ENCODE data around the gene LRRC66. TPM values are rescaled to one million over a fixed set of nuclear protein-coding genes. Genes with fewer than 3 reads are reported as not detected.

LRRC66 gene
- total and polyA plus RNA-seq, 2 donors: 0.09 to 0.41 TPM

GRCh38 chr4:52017814-52018213 lies 2.3 kb downstream of the LRRC66 start:
- H3K27me3 ChIP-seq (ENCODE audit: control insufficient read depth in 2 of 2, insufficient read depth in 1 of 2, low read length in 1 of 2): no peaks in the 10 kb centered on the region
- 49% methylated on average over 1 of the region's 1 CpG for WGBS
- no peak for DNase-seq (ENCODE audit: low read depth in 6 of 9, low spot score in 9 of 9)
- H3K4me3 ChIP-seq (ENCODE audit: low read length in 2 of 2): no peak overlapping the region
- H3K4me1 ChIP-seq (ENCODE audit: control insufficient read depth in 2 of 2, insufficient read depth in 2 of 2, low read length in 2 of 2): no peaks in the 10 kb centered on the region
- no peak overlapping the region for H3K27ac ChIP-seq (ENCODE audit: low read depth in 1 of 2, low read length in 1 of 2)
- no peaks in the 10 kb centered on the region for H3K36me3 ChIP-seq (ENCODE audit: control insufficient read depth in 2 of 2, insufficient read depth in 2 of 2, low read length in 1 of 2)
- H3K9me3 ChIP-seq (ENCODE audit: control insufficient read depth in 2 of 2, insufficient read depth in 1 of 2, low read length in 1 of 2): no peaks in the 10 kb centered on the region

DNA sequence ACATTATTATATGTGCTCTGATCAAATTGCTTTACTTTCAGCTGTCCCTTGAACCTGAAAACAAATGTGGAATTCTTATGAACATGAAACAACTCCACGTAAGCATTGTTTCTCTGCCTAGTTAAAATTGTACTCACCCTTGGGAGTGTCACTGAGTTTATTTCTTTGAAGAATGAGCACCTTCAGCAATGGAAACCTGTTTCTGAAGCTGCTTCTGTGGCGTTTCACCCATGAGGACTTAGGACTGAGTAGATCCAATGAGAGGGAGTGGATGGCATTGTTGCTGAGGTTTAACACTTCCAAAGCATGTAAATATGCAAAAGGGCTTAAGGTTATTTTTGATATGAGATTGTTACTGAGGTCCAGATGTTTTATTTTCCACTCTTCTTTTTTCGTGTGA lies 3.2 kb downstream of the LRRC66 start:
- Histone ChIP-seq H3K4me1 (ENCODE audit: control insufficient read depth in 2 of 2, insufficient read depth in 2 of 2, low read length in 2 of 2) (no peaks in the 10 kb centered on the region), H3K36me3 (ENCODE audit: control insufficient read depth in 2 of 2, insufficient read depth in 2 of 2, low read length in 1 of 2) (no peaks in the 10 kb centered on the region), H3K27me3 (ENCODE audit: control insufficient read depth in 2 of 2, insufficient read depth in 1 of 2, low read length in 1 of 2) (no peaks in the 10 kb centered on the region), H3K4me3 (ENCODE audit: low read length in 2 of 2) (no peak overlapping the region), H3K27ac (ENCODE audit: low read depth in 1 of 2, low read length in 1 of 2) (no peak overlapping the region), H3K9me3 (ENCODE audit: control insufficient read depth in 2 of 2, insufficient read depth in 1 of 2, low read length in 1 of 2) (no peaks in the 10 kb centered on the region)
- no peak for DNase-seq (ENCODE audit: low read depth in 6 of 9, low spot score in 9 of 9)
- 91% methylated on average over 3 of the region's 3 CpGs for WGBS

- Histone ChIP-seq H3K4me3 (ENCODE audit: low read length in 2 of 2) (no peak overlapping the region), H3K27ac (ENCODE audit: low read depth in 1 of 2, low read length in 1 of 2) (no peak overlapping the region), H3K4me1 (ENCODE audit: control insufficient read depth in 2 of 2, insufficient read depth in 2 of 2, low read length in 2 of 2) (no peaks in the 10 kb centered on the region), H3K27me3 (ENCODE audit: control insufficient read depth in 2 of 2, insufficient read depth in 1 of 2, low read length in 1 of 2) (no peaks in the 10 kb centered on the region), H3K9me3 (ENCODE audit: control insufficient read depth in 2 of 2, insufficient read depth in 1 of 2, low read length in 1 of 2) (no peaks in the 10 kb centered on the region), H3K36me3 (ENCODE audit: control insufficient read depth in 2 of 2, insufficient read depth in 2 of 2, low read length in 1 of 2) (no peaks in the 10 kb centered on the region)
- 69% methylated on average over 7 of the region's 7 CpGs for WGBS
- no peak for DNase-seq (ENCODE audit: low read depth in 6 of 9, low spot score in 9 of 9)
Observed at GRCh38 chr4:52015366-52015765, 4.8 kb downstream of the LRRC66 start.

GRCh38 chr4:52014903-52015302 lies 5.3 kb downstream of the LRRC66 start:
- H3K4me3 ChIP-seq (ENCODE audit: low read length in 2 of 2): no peak overlapping the region
- no peaks in the 10 kb centered on the region for H3K9me3 ChIP-seq (ENCODE audit: control insufficient read depth in 2 of 2, insufficient read depth in 1 of 2, low read length in 1 of 2)
- H3K4me1 ChIP-seq (ENCODE audit: control insufficient read depth in 2 of 2, insufficient read depth in 2 of 2, low read length in 2 of 2): no peaks in the 10 kb centered on the region
- DNase-seq (ENCODE audit: low read depth in 6 of 9, low spot score in 9 of 9): no peak
- H3K36me3 ChIP-seq (ENCODE audit: control insufficient read depth in 2 of 2, insufficient read depth in 2 of 2, low read length in 1 of 2): no peaks in the 10 kb centered on the region
- H3K27ac ChIP-seq (ENCODE audit: low read depth in 1 of 2, low read length in 1 of 2): no peak overlapping the region
- H3K27me3 ChIP-seq (ENCODE audit: control insufficient read depth in 2 of 2, insufficient read depth in 1 of 2, low read length in 1 of 2): no peaks in the 10 kb centered on the region
- WGBS: 17% methylated on average over 1 of the region's 1 CpG

DNA sequence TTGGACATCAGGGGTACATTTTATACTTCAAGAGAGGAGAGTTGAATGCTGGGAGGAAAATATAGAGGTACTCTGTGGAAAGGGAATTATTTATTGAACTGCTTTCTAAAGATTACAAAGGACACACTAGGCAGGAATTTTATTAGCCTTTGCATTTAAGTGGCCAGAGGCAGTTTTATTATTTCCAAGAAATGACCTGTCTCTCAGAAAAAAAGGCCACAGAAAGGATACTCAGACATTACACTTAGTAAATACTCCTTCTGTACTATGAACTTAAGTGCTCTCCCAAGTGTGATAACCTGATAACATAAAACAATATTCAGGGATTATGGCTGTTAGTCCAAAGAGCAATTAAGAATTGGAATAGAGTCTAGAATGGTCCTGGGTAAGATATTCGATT lies 7.5 kb downstream of the LRRC66 start:
- H3K4me1 ChIP-seq (ENCODE audit: control insufficient read depth in 2 of 2, insufficient read depth in 2 of 2, low read length in 2 of 2): no peaks in the 10 kb centered on the region
- no peak for DNase-seq (ENCODE audit: low read depth in 6 of 9, low spot score in 9 of 9)
- WGBS: 95% methylated on average over 1 of the region's 1 CpG
- no peaks in the 10 kb centered on the region for H3K9me3 ChIP-seq (ENCODE audit: control insufficient read depth in 2 of 2, insufficient read depth in 1 of 2, low read length in 1 of 2)
- no peak overlapping the region for H3K4me3 ChIP-seq (ENCODE audit: low read length in 2 of 2)
- H3K27ac ChIP-seq (ENCODE audit: low read depth in 1 of 2, low read length in 1 of 2): no peak overlapping the region
- no peaks in the 10 kb centered on the region for H3K36me3 ChIP-seq (ENCODE audit: control insufficient read depth in 2 of 2, insufficient read depth in 2 of 2, low read length in 1 of 2)
- no peaks in the 10 kb centered on the region for H3K27me3 ChIP-seq (ENCODE audit: control insufficient read depth in 2 of 2, insufficient read depth in 1 of 2, low read length in 1 of 2)

DNA sequence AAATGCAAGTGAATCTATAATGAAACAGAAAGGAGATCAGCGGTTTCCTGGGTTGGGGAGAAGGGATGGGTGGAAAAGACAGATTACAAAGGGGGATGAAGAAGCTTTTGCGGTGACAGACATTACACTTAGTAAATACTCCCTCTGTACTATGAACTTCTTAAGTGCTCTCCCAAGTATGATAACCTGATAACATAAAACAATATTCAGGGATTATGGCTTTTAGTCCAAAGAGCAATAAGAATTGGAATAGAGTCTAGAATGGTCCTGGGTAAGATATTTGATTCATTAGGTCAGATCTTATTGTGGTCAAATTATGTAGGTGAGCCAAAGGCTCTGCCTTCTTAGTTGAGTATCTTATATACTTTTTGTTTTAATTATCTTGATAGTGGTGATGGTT lies 9.2 kb downstream of the LRRC66 start:
- 95% methylated on average over 2 of the region's 2 CpGs for WGBS
- Histone ChIP-seq H3K27me3 (ENCODE audit: control insufficient read depth in 2 of 2, insufficient read depth in 1 of 2, low read length in 1 of 2) (no peaks in the 10 kb centered on the region), H3K36me3 (ENCODE audit: control insufficient read depth in 2 of 2, insufficient read depth in 2 of 2, low read length in 1 of 2) (no peaks in the 10 kb centered on the region), H3K4me1 (ENCODE audit: control insufficient read depth in 2 of 2, insufficient read depth in 2 of 2, low read length in 2 of 2) (no peaks in the 10 kb centered on the region), H3K27ac (ENCODE audit: low read depth in 1 of 2, low read length in 1 of 2) (no peak overlapping the region), H3K9me3 (ENCODE audit: control insufficient read depth in 2 of 2, insufficient read depth in 1 of 2, low read length in 1 of 2) (no peaks in the 10 kb centered on the region), H3K4me3 (ENCODE audit: low read length in 2 of 2) (no peak overlapping the region)
- DNase-seq (ENCODE audit: low read depth in 6 of 9, low spot score in 9 of 9): no peak

GRCh38 chr4:52006887-52007286 lies 13.3 kb downstream of the LRRC66 start:
- H3K27ac ChIP-seq (ENCODE audit: low read depth in 1 of 2, low read length in 1 of 2): no peak overlapping the region
- H3K27me3 ChIP-seq (ENCODE audit: control insufficient read depth in 2 of 2, insufficient read depth in 1 of 2, low read length in 1 of 2): no peaks in the 10 kb centered on the region
- no peaks in the 10 kb centered on the region for H3K36me3 ChIP-seq (ENCODE audit: control insufficient read depth in 2 of 2, insufficient read depth in 2 of 2, low read length in 1 of 2)
- no peaks in the 10 kb centered on the region for H3K9me3 ChIP-seq (ENCODE audit: control insufficient read depth in 2 of 2, insufficient read depth in 1 of 2, low read length in 1 of 2)
- no peaks in the 10 kb centered on the region for H3K4me1 ChIP-seq (ENCODE audit: control insufficient read depth in 2 of 2, insufficient read depth in 2 of 2, low read length in 2 of 2)
- 98% methylated on average over 4 of the region's 4 CpGs for WGBS
- DNase-seq (ENCODE audit: low read depth in 6 of 9, low spot score in 9 of 9): no peak
- no peak overlapping the region for H3K4me3 ChIP-seq (ENCODE audit: low read length in 2 of 2)

GRCh38 chr4:52005604-52006273 lies 14.4 kb downstream of the LRRC66 start:
- Histone ChIP-seq H3K27me3 (ENCODE audit: control insufficient read depth in 2 of 2, insufficient read depth in 1 of 2, low read length in 1 of 2) (no peaks in the 10 kb centered on the region), H3K36me3 (ENCODE audit: control insufficient read depth in 2 of 2, insufficient read depth in 2 of 2, low read length in 1 of 2) (no peaks in the 10 kb centered on the region), H3K4me3 (ENCODE audit: low read length in 2 of 2) (no peak overlapping the region), H3K4me1 (ENCODE audit: control insufficient read depth in 2 of 2, insufficient read depth in 2 of 2, low read length in 2 of 2) (no peaks in the 10 kb centered on the region), H3K27ac (ENCODE audit: low read depth in 1 of 2, low read length in 1 of 2) (no peak overlapping the region), H3K9me3 (ENCODE audit: control insufficient read depth in 2 of 2, insufficient read depth in 1 of 2, low read length in 1 of 2) (no peaks in the 10 kb centered on the region)
- WGBS: 98% methylated on average over 1 of the region's 2 CpGs
- DNase-seq (ENCODE audit: low read depth in 6 of 9, low spot score in 9 of 9): no peak

DNA sequence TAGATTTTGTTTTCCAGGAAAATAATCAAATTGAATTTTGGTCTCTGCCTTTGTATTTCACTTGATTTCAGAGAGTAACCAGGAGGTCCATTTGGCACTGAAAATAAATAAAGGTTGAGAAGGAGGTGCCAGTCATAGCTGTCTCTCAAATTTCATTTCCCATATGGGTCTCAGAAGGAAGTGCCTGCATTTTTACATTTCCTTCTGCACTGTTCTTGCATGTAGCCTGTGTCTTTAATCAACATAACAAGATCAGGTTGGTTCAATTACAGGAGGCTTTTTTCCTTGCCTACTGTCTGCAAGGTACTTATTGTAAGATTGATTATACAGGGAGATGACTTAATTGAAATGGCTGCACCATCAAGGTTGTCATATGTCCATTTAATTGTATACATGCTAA lies 15.7 kb downstream of the LRRC66 start:
- DNase-seq (ENCODE audit: low read depth in 6 of 9, low spot score in 9 of 9): no peak
- Histone ChIP-seq H3K27ac (ENCODE audit: low read depth in 1 of 2, low read length in 1 of 2) (no peak overlapping the region), H3K9me3 (ENCODE audit: control insufficient read depth in 2 of 2, insufficient read depth in 1 of 2, low read length in 1 of 2) (no peaks in the 10 kb centered on the region)

GRCh38 chr4:52001616-52002015 lies 18.5 kb downstream of the LRRC66 start:
- Histone ChIP-seq H3K9me3 (ENCODE audit: control insufficient read depth in 2 of 2, insufficient read depth in 1 of 2, low read length in 1 of 2) (no peaks in the 10 kb centered on the region), H3K27ac (ENCODE audit: low read depth in 1 of 2, low read length in 1 of 2) (no peak overlapping the region), H3K36me3 (ENCODE audit: control insufficient read depth in 2 of 2, insufficient read depth in 2 of 2, low read length in 1 of 2) (no peaks in the 10 kb centered on the region), H3K27me3 (ENCODE audit: control insufficient read depth in 2 of 2, insufficient read depth in 1 of 2, low read length in 1 of 2) (no peaks in the 10 kb centered on the region), H3K4me1 (ENCODE audit: control insufficient read depth in 2 of 2, insufficient read depth in 2 of 2, low read length in 2 of 2) (no peaks in the 10 kb centered on the region), H3K4me3 (ENCODE audit: low read length in 2 of 2) (no peak overlapping the region)
- DNase-seq (ENCODE audit: low read depth in 6 of 9, low spot score in 9 of 9): no peak
- WGBS: 94% methylated on average over 2 of the region's 2 CpGs

More for the DNA sequence above, 15.7 kb downstream of the LRRC66 start:
- no peaks in the 10 kb centered on the region for H3K36me3 ChIP-seq (ENCODE audit: control insufficient read depth in 2 of 2, insufficient read depth in 2 of 2, low read length in 1 of 2)
- no peaks in the 10 kb centered on the region for H3K4me1 ChIP-seq (ENCODE audit: control insufficient read depth in 2 of 2, insufficient read depth in 2 of 2, low read length in 2 of 2)
- H3K4me3 ChIP-seq (ENCODE audit: low read length in 2 of 2): no peak overlapping the region
- no peaks in the 10 kb centered on the region for H3K27me3 ChIP-seq (ENCODE audit: control insufficient read depth in 2 of 2, insufficient read depth in 1 of 2, low read length in 1 of 2)

Data from thymus (tissue), 11 donors.